Measurements from ENCODE around the gene ZSCAN10.
A peak's percentile ranks its signal among the peaks of the same experiment; 100 is the strongest.
"Not testable (repeated sequence)": the region's sequence is repeated elsewhere in the genome, so short reads cannot be mapped to it uniquely, and the experiment has no call there.

The ZSCAN10 gene

DNA sequence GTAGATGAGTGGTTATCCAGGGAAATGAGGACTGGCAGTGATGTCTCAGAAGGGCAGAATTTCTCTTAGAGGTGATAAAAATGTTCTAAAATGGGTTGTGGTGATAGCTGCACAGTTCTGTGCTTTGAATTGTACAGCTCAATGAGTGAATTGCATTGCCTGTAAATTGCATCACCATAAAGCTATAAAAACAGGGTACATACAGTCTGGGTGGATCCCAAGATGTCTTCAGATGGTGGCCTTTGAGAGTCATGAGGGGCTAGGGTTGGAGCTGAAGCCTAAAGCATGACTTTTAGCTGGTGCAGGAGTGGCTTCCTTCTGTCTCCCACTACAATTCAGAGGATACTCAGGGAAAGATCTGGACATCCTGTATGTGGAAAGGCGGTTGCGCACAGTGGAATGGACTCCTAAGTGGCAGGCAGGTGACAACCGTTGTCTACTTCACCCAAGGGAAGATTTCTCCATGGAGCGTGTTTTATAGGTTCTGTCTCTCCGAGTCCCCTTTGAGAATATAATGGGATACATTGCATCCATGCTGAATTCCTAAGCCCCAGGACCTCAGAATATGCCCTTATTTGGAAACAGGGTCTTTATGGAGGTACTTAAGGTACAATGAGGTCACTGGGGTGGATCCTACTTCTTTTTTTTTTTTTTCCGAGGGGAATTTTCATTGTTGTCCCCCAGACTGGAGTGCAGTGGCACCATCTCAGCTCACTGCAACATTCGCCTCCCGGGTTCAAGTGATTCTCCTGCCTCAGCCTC lies 35.3 kb downstream of the ZSCAN10 start:
- Histone ChIP-seq H3K27me3 (ENCODE audit: insufficient read depth, low read length) (peaks cover 13% of the 10 kb centered on the region), H3K4me1 (ENCODE audit: insufficient read depth, low read length) (0 out of 2 replicates have a peak, but pooled peaks cover 4% of the 10 kb centered on the region), H3K36me3 (ENCODE audit: insufficient read depth, low read depth, low read length) (no peaks in the 10 kb centered on the region), H3K9ac (ENCODE audit: low read depth, low read length) (no peak overlapping the region), H3K9me3 (ENCODE audit: insufficient read depth, low read depth, low read length) (no peaks in the 10 kb centered on the region), H3K27ac (ENCODE audit: low read length) (no peak overlapping the region), H3K4me3 (ENCODE audit: low read length) (no peak overlapping the region)

- no peaks in the 10 kb centered on the region for H3K9me3 ChIP-seq (ENCODE audit: insufficient read depth, low read depth, low read length)
- 0 out of 2 replicates have a peak, but pooled peaks cover 4% of the 10 kb centered on the region for H3K4me1 ChIP-seq (ENCODE audit: insufficient read depth, low read length)
- H3K27ac ChIP-seq (ENCODE audit: low read length): no peak overlapping the region
- H3K9ac ChIP-seq (ENCODE audit: low read depth, low read length): no peak overlapping the region
- no peaks in the 10 kb centered on the region for H3K36me3 ChIP-seq (ENCODE audit: insufficient read depth, low read depth, low read length)
- no peak overlapping the region for H3K4me3 ChIP-seq (ENCODE audit: low read length)
- H3K27me3 ChIP-seq (ENCODE audit: insufficient read depth, low read length): peaks cover 19% of the 10 kb centered on the region
These were observed 36.5 kb downstream of the ZSCAN10 start for GRCh38 chr16:3062553-3062952.

GRCh38 chr16:3060339-3061127 lies 38.6 kb downstream of the ZSCAN10 start:
- Histone ChIP-seq H3K4me3 (ENCODE audit: low read length) (no peak overlapping the region), H3K4me1 (ENCODE audit: insufficient read depth, low read length) (0 out of 2 replicates have a peak, but pooled peaks cover 4% of the 10 kb centered on the region), H3K27ac (ENCODE audit: low read length) (no peak overlapping the region), H3K9me3 (ENCODE audit: insufficient read depth, low read depth, low read length) (no peaks in the 10 kb centered on the region), H3K36me3 (ENCODE audit: insufficient read depth, low read depth, low read length) (no peaks in the 10 kb centered on the region), H3K9ac (ENCODE audit: low read depth, low read length) (no peak overlapping the region; the same call in 1 of the 2 replicates), H3K27me3 (ENCODE audit: insufficient read depth, low read length) (peaks cover 23% of the 10 kb centered on the region)

- H3K4me1 ChIP-seq (ENCODE audit: insufficient read depth, low read length): 0 out of 2 replicates have a peak, but pooled peaks cover 4% of the 10 kb centered on the region
- H3K27me3 ChIP-seq (ENCODE audit: insufficient read depth, low read length): peaks cover 27% of the 10 kb centered on the region
- H3K4me3 ChIP-seq (ENCODE audit: low read length): peak overlapping the region; percentile 61; the same call in 1 of the 2 replicates
- H3K9me3 ChIP-seq (ENCODE audit: insufficient read depth, low read depth, low read length): no peaks in the 10 kb centered on the region
- H3K36me3 ChIP-seq (ENCODE audit: insufficient read depth, low read depth, low read length): no peaks in the 10 kb centered on the region
- H3K9ac ChIP-seq (ENCODE audit: low read depth, low read length): peak overlapping the region; percentile 51; the same call in 1 of the 2 replicates
- peak overlapping the region; percentile 49 for H3K27ac ChIP-seq (ENCODE audit: low read length)
These were observed 39.3 kb downstream of the ZSCAN10 start for GRCh38 chr16:3059723-3060242.

DNA sequence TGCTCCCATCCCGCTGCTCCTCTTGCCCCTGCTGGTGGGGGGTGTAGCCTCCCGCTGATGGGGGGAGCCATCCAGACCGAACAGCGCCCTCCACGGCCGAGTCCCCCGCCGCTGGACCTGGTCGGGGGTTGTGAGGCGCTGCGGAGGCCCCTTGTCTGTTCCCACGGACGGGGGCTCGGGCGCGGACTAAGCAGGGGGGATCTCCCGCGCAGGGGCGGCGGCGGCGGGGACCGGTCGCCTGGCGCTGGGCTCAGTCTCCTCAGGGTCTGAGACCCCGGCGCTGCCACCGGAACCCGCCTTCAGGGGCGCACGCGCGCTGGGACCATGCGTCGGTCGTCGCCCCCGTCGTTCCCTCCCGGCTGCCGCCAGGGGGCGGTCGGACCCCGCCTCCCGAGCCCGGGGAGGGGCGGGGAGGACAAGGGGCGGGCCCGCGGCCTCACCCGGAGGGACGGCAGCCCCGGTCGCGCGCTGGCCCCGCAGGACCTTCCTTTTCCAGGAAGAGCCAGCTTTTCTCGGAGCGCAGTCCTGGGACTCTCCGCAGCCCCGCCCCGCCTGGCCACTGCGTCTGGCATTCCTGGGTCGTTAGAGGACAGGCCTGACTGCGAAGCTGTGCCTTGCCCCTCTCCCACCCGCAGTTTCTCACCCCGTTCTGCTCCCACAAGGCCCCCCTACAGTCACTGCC lies 39.9 kb downstream of the ZSCAN10 start:
- Histone ChIP-seq H3K27me3 (ENCODE audit: insufficient read depth, low read length) (peaks cover 27% of the 10 kb centered on the region), H3K9me3 (ENCODE audit: insufficient read depth, low read depth, low read length) (no peaks in the 10 kb centered on the region)

GRCh38 chr16:3058139-3059030 lies 40.7 kb downstream of the ZSCAN10 start:
- H3K9ac ChIP-seq (ENCODE audit: low read depth, low read length): peak overlapping the region; percentile 56; the same call in 1 of the 2 replicates

More for the DNA sequence above, 39.9 kb downstream of the ZSCAN10 start:
- H3K36me3 ChIP-seq (ENCODE audit: insufficient read depth, low read depth, low read length): no peaks in the 10 kb centered on the region
- peak overlapping the region; percentile 66; the same call in 1 of the 2 replicates for H3K4me3 ChIP-seq (ENCODE audit: low read length)
- H3K9ac ChIP-seq (ENCODE audit: low read depth, low read length): peak overlapping the region; percentile 56; the same call in 1 of the 2 replicates
- peak overlapping the region; percentile 49 for H3K27ac ChIP-seq (ENCODE audit: low read length)
- 0 out of 2 replicates have a peak, but pooled peaks cover 4% of the 10 kb centered on the region for H3K4me1 ChIP-seq (ENCODE audit: insufficient read depth, low read length)

DNA sequence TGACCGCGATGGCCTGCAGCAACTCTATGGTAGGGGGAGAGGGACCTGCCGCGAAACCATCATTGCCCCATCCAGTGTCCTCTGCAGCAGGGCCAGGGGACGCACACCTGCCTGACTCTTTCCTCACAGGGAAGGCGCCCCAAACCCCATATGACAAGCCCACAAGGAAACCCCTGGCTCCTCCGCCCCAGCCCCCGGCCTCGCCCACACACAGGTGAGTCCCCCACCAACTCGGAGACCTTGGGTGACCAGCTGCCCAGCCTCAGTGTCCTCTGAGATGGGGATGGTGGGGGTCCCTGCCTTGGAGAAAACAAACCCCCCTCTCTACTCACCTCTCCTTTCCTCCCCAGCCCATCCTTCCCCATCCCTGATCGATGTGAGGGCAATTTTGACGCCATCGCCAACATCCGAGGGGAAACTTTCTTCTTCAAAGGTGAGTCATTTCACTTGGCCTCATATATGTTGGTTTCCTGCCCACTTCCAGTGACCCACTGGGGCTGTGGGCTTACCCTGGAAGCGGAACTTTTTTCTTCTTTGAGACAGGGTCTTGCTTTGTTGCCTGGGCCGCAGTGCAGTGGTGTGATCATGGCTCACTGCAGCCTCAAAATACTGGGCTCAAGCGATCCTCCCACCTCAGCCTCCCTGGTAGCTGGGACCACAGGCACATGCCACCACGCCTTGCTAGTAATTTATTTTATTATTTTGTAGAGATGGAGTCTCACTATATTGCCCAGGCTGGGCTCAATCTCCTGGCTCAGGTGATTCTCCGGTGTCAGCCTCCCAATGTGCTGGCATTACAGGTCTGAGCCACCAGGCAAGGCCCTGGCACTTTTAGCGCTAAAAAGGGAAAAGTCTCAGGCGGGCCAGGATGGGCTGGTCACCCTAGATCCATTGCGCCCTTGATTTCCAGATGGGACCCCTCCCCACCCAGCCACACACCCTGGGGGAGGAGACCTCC lies 41.6 kb downstream of the ZSCAN10 start:
- Histone ChIP-seq H3K27ac (ENCODE audit: low read length) (no peak overlapping the region), H3K4me3 (ENCODE audit: low read length) (peak overlapping the region; percentile 66; the same call in 1 of the 2 replicates), H3K9me3 (ENCODE audit: insufficient read depth, low read depth, low read length) (no peaks in the 10 kb centered on the region), H3K36me3 (ENCODE audit: insufficient read depth, low read depth, low read length) (no peaks in the 10 kb centered on the region), H3K27me3 (ENCODE audit: insufficient read depth, low read length) (peaks cover 27% of the 10 kb centered on the region), H3K9ac (ENCODE audit: low read depth, low read length) (no peak overlapping the region), H3K4me1 (ENCODE audit: insufficient read depth, low read length) (no peaks in the 10 kb centered on the region)

More at GRCh38 chr16:3058139-3059030, 40.7 kb downstream of the ZSCAN10 start:
- Histone ChIP-seq H3K9me3 (ENCODE audit: insufficient read depth, low read depth, low read length) (no peaks in the 10 kb centered on the region), H3K36me3 (ENCODE audit: insufficient read depth, low read depth, low read length) (no peaks in the 10 kb centered on the region), H3K27ac (ENCODE audit: low read length) (no peak overlapping the region), H3K4me1 (ENCODE audit: insufficient read depth, low read length) (no peaks in the 10 kb centered on the region), H3K27me3 (ENCODE audit: insufficient read depth, low read length) (peaks cover 27% of the 10 kb centered on the region), H3K4me3 (ENCODE audit: low read length) (peak overlapping the region; percentile 66; the same call in 1 of the 2 replicates)

DNA sequence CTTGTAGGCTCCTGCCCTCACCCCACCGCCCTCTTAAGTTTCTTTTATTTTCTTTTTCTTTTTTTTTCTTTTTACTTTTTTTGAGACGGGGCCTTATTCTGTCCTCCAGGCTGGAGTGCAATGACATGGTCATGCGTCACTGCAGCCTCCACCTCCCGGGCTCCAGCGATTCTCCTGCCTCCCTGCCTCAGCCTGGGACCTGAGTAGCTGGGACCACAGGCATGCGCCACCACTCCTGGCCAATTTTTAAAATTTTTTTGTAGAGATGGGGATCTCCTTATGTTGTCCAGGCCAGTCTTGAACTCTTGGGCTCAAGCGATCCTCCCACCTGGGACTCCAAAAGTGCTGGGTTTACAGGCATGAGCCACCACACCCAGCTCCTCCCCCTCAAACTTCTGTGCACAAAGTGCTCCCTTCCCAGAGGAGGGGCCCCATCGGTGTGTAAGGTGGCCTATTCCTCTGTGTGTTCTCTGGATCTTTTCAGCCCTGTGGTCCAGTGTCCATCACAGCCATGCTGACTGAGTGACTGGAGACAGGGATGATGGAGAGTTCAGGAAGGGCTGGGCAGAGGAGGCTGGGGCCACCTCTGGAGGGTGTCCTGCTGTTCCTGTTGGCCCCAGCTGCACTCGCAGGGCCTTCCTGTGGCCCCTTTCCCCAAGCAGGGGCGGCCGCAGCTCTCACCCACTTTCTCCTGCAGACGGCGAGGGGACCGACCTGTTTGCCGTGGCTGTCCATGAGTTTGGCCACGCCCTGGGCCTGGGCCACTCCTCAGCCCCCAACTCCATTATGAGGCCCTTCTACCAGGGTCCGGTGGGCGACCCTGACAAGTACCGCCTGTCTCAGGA lies 42.5 kb downstream of the ZSCAN10 start:
- H3K27ac ChIP-seq (ENCODE audit: low read length): no peak overlapping the region
- H3K4me3 ChIP-seq (ENCODE audit: low read length): no peak overlapping the region
- peaks cover 28% of the 10 kb centered on the region for H3K27me3 ChIP-seq (ENCODE audit: insufficient read depth, low read length)
- no peak overlapping the region for H3K9ac ChIP-seq (ENCODE audit: low read depth, low read length)
- H3K36me3 ChIP-seq (ENCODE audit: insufficient read depth, low read depth, low read length): no peaks in the 10 kb centered on the region
- no peaks in the 10 kb centered on the region for H3K9me3 ChIP-seq (ENCODE audit: insufficient read depth, low read depth, low read length)
- no peaks in the 10 kb centered on the region for H3K4me1 ChIP-seq (ENCODE audit: insufficient read depth, low read length)

GRCh38 chr16:3055734-3056115 lies 43.4 kb downstream of the ZSCAN10 start:
- not testable (repeated sequence) for H3K9ac ChIP-seq (ENCODE audit: low read depth, low read length); H3K4me3 ChIP-seq (ENCODE audit: low read length); H3K9me3 ChIP-seq (ENCODE audit: insufficient read depth, low read depth, low read length); H3K36me3 ChIP-seq (ENCODE audit: insufficient read depth, low read depth, low read length); H3K27ac ChIP-seq (ENCODE audit: low read length); H3K4me1 ChIP-seq (ENCODE audit: insufficient read depth, low read length)
- H3K27me3 ChIP-seq (ENCODE audit: insufficient read depth, low read length): peaks cover 36% of the 10 kb centered on the region
